ENCODE measurements around the gene RGR. TPM values are rescaled to one million over a fixed set of nuclear protein-coding genes. Genes with fewer than 3 reads are reported as not detected.
A peak's percentile ranks its signal among the peaks of the same experiment; 100 is the strongest.

Gene RGR
- polyA plus RNA-seq, 1 donor (not counting 4 experiments of a cell fraction or from before 2014, with no cell fraction given): not detected

DNA sequence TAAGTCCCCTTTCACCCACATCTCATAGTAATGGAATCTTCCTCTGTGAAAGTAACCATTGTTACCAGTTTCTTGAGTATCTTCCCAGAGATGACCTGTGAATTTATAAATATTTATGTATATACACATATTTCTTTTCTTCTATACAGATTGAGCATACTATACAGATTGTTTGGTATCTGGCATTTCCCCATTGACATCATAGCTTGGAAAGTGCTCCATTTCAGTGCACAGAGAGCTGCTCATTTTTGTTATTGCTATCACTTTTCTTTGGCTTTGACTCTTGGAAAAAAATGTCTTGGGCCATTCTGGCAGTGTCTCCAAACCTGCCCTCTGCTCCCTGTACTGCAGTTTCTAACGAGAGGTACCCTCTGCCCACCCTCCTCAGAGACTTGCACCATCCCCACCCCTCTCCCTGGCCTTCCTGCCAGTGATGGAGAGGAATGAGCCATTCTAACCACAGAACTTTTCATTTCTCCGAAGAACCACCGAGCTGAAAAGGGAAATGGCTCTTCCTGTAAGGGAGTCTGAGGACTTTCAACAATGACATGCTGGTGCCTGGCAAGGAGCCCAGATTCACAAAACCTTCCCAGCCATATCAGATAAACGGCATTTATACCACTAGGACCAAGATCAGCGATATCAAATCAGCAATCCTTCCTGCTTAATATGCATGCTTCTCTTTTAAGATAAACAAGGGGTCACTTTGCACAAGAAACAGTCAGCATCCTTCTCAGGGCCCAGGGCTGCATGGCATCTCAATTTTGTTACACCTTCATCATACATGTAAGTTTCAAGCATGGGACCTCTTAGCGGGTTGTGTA is 63.8 kb downstream of the RGR start:
- H3K79me2 ChIP-seq (ENCODE audit: control insufficient read depth, insufficient read depth, low read length): no peaks in the 10 kb centered on the region
- no peaks in the 10 kb centered on the region for H3K9me1 ChIP-seq (ENCODE audit: control insufficient read depth, extremely low read depth, insufficient read depth, low read length)
- H3K4me2 ChIP-seq (ENCODE audit: control insufficient read depth, extremely low read depth, insufficient read depth, low read depth, low read length): peak overlapping the region; percentile 4
- H3K36me3 ChIP-seq (ENCODE audit: control insufficient read depth in 2 of 2, extremely low read depth in 1 of 2, insufficient read depth in 2 of 2, low read length in 2 of 2): no peaks in the 10 kb centered on the region
- DNase-seq (ENCODE audit: low read depth, low spot score): no peak
- peaks cover under 1% of the 10 kb centered on the region for H3K4me1 ChIP-seq (ENCODE audit: control insufficient read depth, extremely low read depth, insufficient read depth, low read length)
- no peaks in the 10 kb centered on the region for H4K20me1 ChIP-seq (ENCODE audit: control insufficient read depth, extremely low read depth, insufficient read depth, low read length)
- H3K9me3 ChIP-seq (ENCODE audit: control insufficient read depth, low read depth, low read length): no peaks in the 10 kb centered on the region
- H3K4me3 ChIP-seq (ENCODE audit: control insufficient read depth in 2 of 3, extremely low read depth in 1 of 3, insufficient read depth in 2 of 3, low read depth in 1 of 3, low read length in 3 of 3): no peak overlapping the region
- H3K27me3 ChIP-seq (ENCODE audit: control insufficient read depth, extremely low read depth, insufficient read depth, low read length): no peaks in the 10 kb centered on the region
- no peak overlapping the region for H3K27ac ChIP-seq (ENCODE audit: control insufficient read depth, insufficient read depth, low read length)
- H2AFZ ChIP-seq (ENCODE audit: control insufficient read depth, low read length): peak overlapping the region; percentile 13
- no peak overlapping the region for H3K9ac ChIP-seq (ENCODE audit: control insufficient read depth, extremely low read depth, insufficient read depth, low read length)
- FAIRE-seq: no peak
- dilution Hi-C loops (cut with MboI; ENCODE audit: extremely low pct_ligation_motif_present, low sequenced_read_pairs): no loop called here
- no peak for TF ChIP-seq EZH2 (IDR thresholded peaks at IDR 0.05; ENCODE audit: low read length)
- TF ChIP-seq CTCF (optimal IDR thresholded peaks at IDR 0.05 in 1 of 3, IDR thresholded peaks at IDR 0.05 in 1 of 3, conservative IDR thresholded peaks at IDR 0.05 in 1 of 3; ENCODE audit: extremely low read depth in 1 of 3, insufficient read depth in 2 of 3, low read length in 3 of 3): no peak

Other genes starting within 250 kb of the RGR start
- 146 to 214 TPM (median 175 TPM) in 3 replicates for gene GHITM, start 105.5 kb upstream of the RGR start, polyA plus RNA-seq
- gene GPR15LG, start 71.3 kb upstream of the RGR start, polyA plus RNA-seq: 0.57 to 54.1 TPM (median 10.4 TPM) in 3 replicates
- 1.4 to 5.7 TPM (median 5.2 TPM) in 3 replicates for gene CDHR1, start 50.5 kb upstream of the RGR start, polyA plus RNA-seq
- not detected in 3 replicates for gene LRIT2, start 19.5 kb upstream of the RGR start, polyA plus RNA-seq
- gene LRIT1, start 3.5 kb upstream of the RGR start, polyA plus RNA-seq: not detected in 3 replicates
- 22.1 to 28.0 TPM (median 26.7 TPM) in 3 replicates for gene CCSER2, start 83.5 kb downstream of the RGR start, polyA plus RNA-seq

Data from keratinocyte (primary cell).